Lung (tissue), 13 donors: Measurements from ENCODE around the gene LZIC. TPM values are rescaled to one million over a fixed set of nuclear protein-coding genes. Genes with fewer than 3 reads are reported as not detected.

ENCODE experiments used
- ATAC-seq: fragments of 200-7000 bp; cut with Tn5 transposase; one replicate; pipeline ENCODE4 v1.9.1; 2020; ENCODE audit warnings: moderate number of reproducible peaks; ENCODE audit not compliant: insufficient read depth, low FRiP score
- DNase-seq, 3 donors: peaks; one replicate each; pipeline ENCODE4 v3.0.0-alpha.2; 2013 to 2017
- H3K27ac ChIP-seq, 2 donors: one replicate each; pipeline ENCODE4 v1.5.1; 2013; ENCODE audit warnings: mild to moderate bottlenecking in 2 of 2, moderate library complexity in 2 of 2, control low read depth in 1 of 2, inconsistent platforms in 1 of 2, low read depth in 1 of 2, low read length in 1 of 2
- H3K27me3 ChIP-seq, 3 donors: one replicate each; pipeline ENCODE4 v1.5.1; 2013; ENCODE audit warnings: low read length in 2 of 3; ENCODE audit not compliant: control insufficient read depth in 3 of 3, insufficient read depth in 3 of 3
- H3K36me3 ChIP-seq, 4 donors: one replicate each; pipeline ENCODE4 v1.5.1; 2013; ENCODE audit warnings: low read length in 4 of 4, mild to moderate bottlenecking in 1 of 4, moderate library complexity in 1 of 4; ENCODE audit not compliant: control insufficient read depth in 4 of 4, insufficient read depth in 4 of 4
- H3K4me1 ChIP-seq, 5 donors: one replicate each; pipeline ENCODE4 v1.5.1; 2013; ENCODE audit warnings: low read length in 5 of 5, mild to moderate bottlenecking in 2 of 5, moderate library complexity in 1 of 5; ENCODE audit not compliant: control insufficient read depth in 5 of 5, insufficient read depth in 5 of 5
- H3K4me3 ChIP-seq: one replicate; pipeline ENCODE4 v1.5.1; 2013; ENCODE audit warnings: mild to moderate bottlenecking, control low read depth, moderate library complexity
- H3K9ac ChIP-seq, 2 donors: one replicate each; pipeline ENCODE4 v1.5.1; 2013; ENCODE audit warnings: low read length in 2 of 2, control low read depth in 1 of 2; ENCODE audit not compliant: insufficient read depth in 1 of 2
- H3K9me3 ChIP-seq, 4 donors: one replicate each; pipeline ENCODE4 v1.5.1; 2013; ENCODE audit warnings: low read length in 3 of 4, mild to moderate bottlenecking in 1 of 4, moderate library complexity in 1 of 4; ENCODE audit not compliant: control insufficient read depth in 4 of 4, insufficient read depth in 3 of 4
- CTCF ChIP-seq: IDR thresholded peaks from 2 replicates; pipeline ENCODE4 v1.5.1; 2012; ENCODE audit warnings: mild to moderate bottlenecking; ENCODE audit errors: control extremely low read depth, extremely low read depth
- WGBS, 2 donors: extraction: QIAGEN DNeasy Blood & Tissue Kit; methylation state at CpG; one replicate each; pipeline ENCODE4 v1.1.7; 2013; 5-methylcytosine and 5-hydroxymethylcytosine counted together
- polyA plus RNA-seq, 2 donors: library from polyadenylated mRNA; stranded (reverse); fragments of 200-250 nt; gene quantifications; one replicate each; pipeline ENCODE4 v1.2.1, GENCODE V29; 2013
- small RNA-seq: library from RNA; depleted of rRNA; stranded (forward); fragments of <200 nt; gene quantifications from one replicate; pipeline ENCODE3, GENCODE V24; 2014; ENCODE audit warnings: low replicate concordance
- total RNA-seq, 2 donors: library from RNA; depleted of rRNA in 1 of 2; stranded (reverse); fragments of >200 nt in 1 of 2; gene quantifications; one replicate each; pipeline ENCODE4 v1.2.1, GENCODE V29; 2014 to 2021
- donor health status: control.
- donor health status: control.
- donor health status: Bipolar disorder and iron deficiency.
- donor health status: healthy.
- donor health status: DM: yes; HTN: yes; CAD: no.

Gene LZIC
- total and polyA plus RNA-seq, 4 donors, result 10.8 to 54.6 (median 20.2) TPM

- Histone ChIP-seq H3K4me3 (no peak overlapping the region), H3K9me3 (no peaks in the 10 kb centered on the region), H3K4me1 (peaks cover 0 to 6% (median 0%) of the 10 kb centered on the region in 5 donors), H3K36me3 (peaks cover 0 to 13% (median 5%) of the 10 kb centered on the region in 4 donors), H3K27ac (no peak overlapping the region), H3K27me3 (no peaks in the 10 kb centered on the region), H3K9ac (no peak overlapping the region)
- no peak for DNase-seq
- no peak for ATAC-seq
- 68 to 78% methylated on average over 12 of the region's 12 CpGs for WGBS, 2 donors
- TF ChIP-seq CTCF, result no peak
Measured at GRCh38 chr1:9882296-9882944, 60.8 kb downstream of the LZIC start.

- WGBS, 2 donors, result 78 to 84% methylated on average over 2 of the region's 2 CpGs
- Histone ChIP-seq H3K4me1 (peaks cover 0 to 6% (median 0%) of the 10 kb centered on the region in 5 donors), H3K27ac (peak overlapping the region in 1 of 2 donors; percentile 5), H3K4me3 (no peak overlapping the region), H3K9me3 (no peaks in the 10 kb centered on the region), H3K9ac (no peak overlapping the region), H3K36me3 (peaks cover 0 to 13% (median 3%) of the 10 kb centered on the region in 4 donors), H3K27me3 (no peaks in the 10 kb centered on the region)
- no peak for DNase-seq
- ATAC-seq, result no peak
- TF ChIP-seq CTCF, result no peak
Measured at GRCh38 chr1:9881838-9882249, 61.3 kb downstream of the LZIC start.

Small RNAs within 50 kb of the gene (small RNA-seq; reads per million reads assigned to genes)
- gene MIR5697, result not detected

Other genes with a start within 250 kb of the LZIC start
- gene CLSTN1, start 119.4 kb downstream of the LZIC start, total RNA-seq, result 10 to 100 TPM; 85.7 to 88.0 TPM
- 10 to 100 TPM; 37.1 to 37.9 TPM for gene CLSTN1, start 119.4 kb downstream of the LZIC start, polyA plus RNA-seq
- gene CTNNBIP1, start 33.1 kb downstream of the LZIC start, total RNA-seq, result 10 to 100 TPM; 31.4 to 57.1 TPM
- gene CTNNBIP1, start 33.1 kb downstream of the LZIC start, polyA plus RNA-seq, result 10 to 100 TPM; 31.2 to 33.1 TPM
- gene NMNAT1, start 84 bp upstream of the LZIC start, total RNA-seq, result 1 to 10 TPM; 7.9 to 8.6 TPM
- 1 to 10 TPM; 4.1 to 5.7 TPM for gene NMNAT1, start 84 bp upstream of the LZIC start, polyA plus RNA-seq
- 1 to 10 TPM; 2.1 to 5.7 TPM for gene RBP7, start 53.8 kb upstream of the LZIC start, total RNA-seq
- gene RBP7, start 53.8 kb upstream of the LZIC start, polyA plus RNA-seq, result 1 to 10 TPM; 9.7 to 9.8 TPM
- 10 to 100 TPM; 37.0 to 51.0 TPM for gene UBE4B, start 89.6 kb upstream of the LZIC start, total RNA-seq
- 10 to 100 TPM in 1 of 2 donors, 1 to 10 TPM in 1; 9.9 to 19.4 TPM for gene UBE4B, start 89.6 kb upstream of the LZIC start, polyA plus RNA-seq